SJCRH30 (cell line): Measurements from ENCODE around the gene EFNA5. TPM values are rescaled to one million over a fixed set of nuclear protein-coding genes. Genes with fewer than 3 reads are reported as not detected.

Experiments used
- DNase-seq, 2 experiments: peaks; one replicate each; pipeline ENCODE4 v3.0.0-alpha.2; 2015 to 2020
- H3K27ac ChIP-seq: fragments of 250-450 bp; sonication (Bioruptor Pico); 2 replicates; pipeline ENCODE4 v1.5.1; 2020; ENCODE audit warnings: mild to moderate bottlenecking, moderate library complexity
- H3K27me3 ChIP-seq: fragments of 250-450 bp; sonication (Bioruptor Pico); 2 replicates; pipeline ENCODE4 v1.5.1; 2020; ENCODE audit warnings: mild to moderate bottlenecking, moderate library complexity
- H3K36me3 ChIP-seq: fragments of 250-450 bp; sonication (Bioruptor Pico); 2 replicates; pipeline ENCODE4 v1.5.1; 2020; ENCODE audit warnings: mild to moderate bottlenecking, moderate library complexity
- H3K4me1 ChIP-seq: fragments of 250-450 bp; sonication (Bioruptor Pico); 2 replicates; pipeline ENCODE4 v1.5.1; 2020; ENCODE audit warnings: mild to moderate bottlenecking, moderate library complexity
- H3K4me3 ChIP-seq: fragments of 250-450 bp; sonication (Bioruptor Pico); 2 replicates; pipeline ENCODE4 v1.5.1; 2020; ENCODE audit warnings: mild to moderate bottlenecking, moderate library complexity
- H3K9me3 ChIP-seq: fragments of 250-450 bp; sonication (Bioruptor Pico); replicated peaks from 2 replicates; pipeline ENCODE4 v1.5.1; 2020; ENCODE audit warnings: mild to moderate bottlenecking, moderate library complexity
- total RNA-seq: library from RNA; depleted of rRNA; stranded (reverse); fragments of >200 nt; shearing (Covaris generic); gene quantifications from 2 replicates; pipeline ENCODE4 v1.2.3, GENCODE V29; 2014

EFNA5 gene
- total RNA-seq, 1 experiment from 2014 or later, result 41.3 TPM

GRCh38 chr5:107571621-107572536 is 98.9 kb downstream of the EFNA5 start:
- Histone ChIP-seq H3K27ac (peak overlapping the region; percentile 76), H3K27me3 (no peaks in the 10 kb centered on the region), H3K4me1 (peaks cover 53% of the 10 kb centered on the region), H3K36me3 (no peaks in the 10 kb centered on the region), H3K9me3 (no peaks in the 10 kb centered on the region), H3K4me3 (peak overlapping the region; percentile 54)
- DNase-seq, result peak; percentile 94 to 98

- H3K4me3 ChIP-seq, result peak overlapping the region; percentile 54
- DNase-seq, result peak; percentile 83 to 94
- H3K36me3 ChIP-seq, result no peaks in the 10 kb centered on the region
- H3K27ac ChIP-seq, result peak overlapping the region; percentile 76
- no peaks in the 10 kb centered on the region for H3K9me3 ChIP-seq
- no peaks in the 10 kb centered on the region for H3K27me3 ChIP-seq
- peaks cover 60% of the 10 kb centered on the region for H3K4me1 ChIP-seq
Observed at GRCh38 chr5:107570805-107571531, 99.8 kb downstream of the EFNA5 start.

- Histone ChIP-seq H3K27ac (peak overlapping the region; percentile 76), H3K9me3 (no peaks in the 10 kb centered on the region), H3K4me3 (no peak overlapping the region), H3K4me1 (peaks cover 68% of the 10 kb centered on the region), H3K27me3 (no peaks in the 10 kb centered on the region), H3K36me3 (no peaks in the 10 kb centered on the region)
- DNase-seq, result no peak
Observed at GRCh38 chr5:107570181-107570580, 100.6 kb downstream of the EFNA5 start.

GRCh38 chr5:107567901-107568671 is 102.7 kb downstream of the EFNA5 start:
- DNase-seq, result peak; percentile 72 to 92
- peaks cover 81% of the 10 kb centered on the region for H3K4me1 ChIP-seq
- no peaks in the 10 kb centered on the region for H3K9me3 ChIP-seq
- no peak overlapping the region for H3K4me3 ChIP-seq
- H3K27ac ChIP-seq, result peak overlapping the region; percentile 43
- no peaks in the 10 kb centered on the region for H3K27me3 ChIP-seq
- no peaks in the 10 kb centered on the region for H3K36me3 ChIP-seq

- Histone ChIP-seq H3K9me3 (no peaks in the 10 kb centered on the region), H3K27ac (no peak overlapping the region), H3K4me3 (no peak overlapping the region), H3K36me3 (no peaks in the 10 kb centered on the region), H3K4me1 (peaks cover 76% of the 10 kb centered on the region), H3K27me3 (no peaks in the 10 kb centered on the region)
- no peak for DNase-seq
Observed at GRCh38 chr5:107566986-107567385, 103.8 kb downstream of the EFNA5 start.

GRCh38 chr5:107565791-107566767 is 104.7 kb downstream of the EFNA5 start:
- H3K27ac ChIP-seq, result peak overlapping the region; percentile 93
- H3K36me3 ChIP-seq, result no peaks in the 10 kb centered on the region
- no peak for DNase-seq
- H3K9me3 ChIP-seq, result no peaks in the 10 kb centered on the region
- H3K4me1 ChIP-seq, result peaks cover 68% of the 10 kb centered on the region
- H3K4me3 ChIP-seq, result no peak overlapping the region
- no peaks in the 10 kb centered on the region for H3K27me3 ChIP-seq

- H3K4me1 ChIP-seq, result peaks cover 57% of the 10 kb centered on the region
- H3K36me3 ChIP-seq, result no peaks in the 10 kb centered on the region
- H3K9me3 ChIP-seq, result no peaks in the 10 kb centered on the region
- H3K4me3 ChIP-seq, result no peak overlapping the region
- peak in 1 of 2 experiments; percentile 84 for DNase-seq
- H3K27ac ChIP-seq, result peak overlapping the region; percentile 93
- H3K27me3 ChIP-seq, result no peaks in the 10 kb centered on the region
Observed at GRCh38 chr5:107564931-107565372, 105.8 kb downstream of the EFNA5 start.

GRCh38 chr5:107563959-107564544 is 106.7 kb downstream of the EFNA5 start:
- H3K27ac ChIP-seq, result peak overlapping the region; percentile 93
- H3K27me3 ChIP-seq, result no peaks in the 10 kb centered on the region
- H3K4me3 ChIP-seq, result no peak overlapping the region
- DNase-seq, result peak; percentile 77 to 82
- peaks cover 58% of the 10 kb centered on the region for H3K4me1 ChIP-seq
- no peaks in the 10 kb centered on the region for H3K36me3 ChIP-seq
- H3K9me3 ChIP-seq, result no peaks in the 10 kb centered on the region

GRCh38 chr5:107560377-107560776 is 110.4 kb downstream of the EFNA5 start:
- DNase-seq, result no peak
- no peaks in the 10 kb centered on the region for H3K9me3 ChIP-seq
- no peak overlapping the region for H3K27ac ChIP-seq
- H3K4me1 ChIP-seq, result peaks cover 53% of the 10 kb centered on the region
- H3K4me3 ChIP-seq, result no peak overlapping the region
- H3K36me3 ChIP-seq, result no peaks in the 10 kb centered on the region
- H3K27me3 ChIP-seq, result no peaks in the 10 kb centered on the region

GRCh38 chr5:107558823-107559375 is 111.8 kb downstream of the EFNA5 start:
- Histone ChIP-seq H3K4me1 (peaks cover 51% of the 10 kb centered on the region), H3K27me3 (no peaks in the 10 kb centered on the region), H3K9me3 (no peaks in the 10 kb centered on the region), H3K36me3 (0 out of 2 replicates have a peak, but pooled peaks cover 3% of the 10 kb centered on the region), H3K4me3 (no peak overlapping the region), H3K27ac (no peak overlapping the region)
- DNase-seq, result no peak

- Histone ChIP-seq H3K4me1 (peaks cover 58% of the 10 kb centered on the region), H3K27me3 (no peaks in the 10 kb centered on the region), H3K4me3 (peak overlapping the region; percentile 3), H3K27ac (peak overlapping the region; percentile 54), H3K36me3 (0 out of 2 replicates have a peak, but pooled peaks cover 3% of the 10 kb centered on the region), H3K9me3 (no peaks in the 10 kb centered on the region)
- DNase-seq, result peak; percentile 92 to 96
Observed at GRCh38 chr5:107557051-107557658, 113.6 kb downstream of the EFNA5 start.

- no peak for DNase-seq
- H3K4me1 ChIP-seq, result peaks cover 58% of the 10 kb centered on the region
- 0 out of 2 replicates have a peak, but pooled peaks cover 3% of the 10 kb centered on the region for H3K36me3 ChIP-seq
- H3K4me3 ChIP-seq, result no peak overlapping the region
- no peaks in the 10 kb centered on the region for H3K27me3 ChIP-seq
- H3K9me3 ChIP-seq, result no peaks in the 10 kb centered on the region
- peak overlapping the region; percentile 54 for H3K27ac ChIP-seq
Observed at GRCh38 chr5:107556575-107556974, 114.2 kb downstream of the EFNA5 start.
